DMS53 (cell line): ENCODE results near the gene NAE1.
"Not testable (repeated sequence)": the region's sequence is repeated elsewhere in the genome, so short reads cannot be mapped to it uniquely, and the experiment has no call there.

Experiments used
- DNase-seq: peaks from one replicate; lab custom pipeline; 2025; lab: John Stamatoyannopoulos, UW

The NAE1 gene

DNA sequence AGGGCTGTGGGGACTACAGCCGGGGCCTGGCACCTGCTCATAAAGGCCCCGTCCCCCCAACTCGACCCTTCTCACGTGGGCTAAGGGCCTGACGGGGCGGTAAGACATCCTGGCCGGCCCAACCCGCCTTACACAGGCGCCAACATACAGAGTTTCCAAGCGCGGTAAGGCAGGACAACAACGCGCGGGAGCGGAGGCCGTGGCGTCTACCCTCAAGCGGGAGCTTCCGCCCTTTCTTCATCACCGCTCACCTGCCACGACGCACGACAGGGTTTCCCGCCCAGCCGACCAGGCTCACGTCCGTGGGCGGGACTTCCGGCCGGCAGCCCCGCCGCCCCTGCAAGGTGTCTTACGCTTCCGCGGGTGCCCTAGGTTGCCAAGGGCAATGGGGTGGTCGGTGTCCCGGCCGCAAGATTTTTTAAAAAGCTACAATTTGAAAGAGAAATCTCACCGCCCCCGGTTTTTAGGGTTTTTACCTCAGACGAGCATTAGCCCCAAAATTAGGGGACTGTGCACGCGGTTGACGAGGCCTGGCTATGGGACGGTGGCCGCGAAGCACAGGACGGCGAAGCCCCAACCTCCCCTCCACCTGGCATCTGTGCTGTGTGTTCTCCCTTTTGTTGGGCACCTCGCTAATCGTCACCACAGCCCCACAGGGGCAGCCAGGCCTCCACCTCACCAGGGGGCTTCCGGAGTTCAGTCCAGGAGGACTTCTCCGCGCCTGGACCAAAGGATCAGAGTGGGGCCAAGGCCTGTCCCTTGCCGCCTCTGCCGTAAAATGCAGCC, 29.3 kb downstream of the NAE1 start, which contains the start of gene TERB1:
Gene TERB1 (minus strand): TSS at position 265 of the 786 bp plus-strand sequence. CDS start 4,786 bp downstream, outside the sequence.
- DNase-seq = no peak

DNA sequence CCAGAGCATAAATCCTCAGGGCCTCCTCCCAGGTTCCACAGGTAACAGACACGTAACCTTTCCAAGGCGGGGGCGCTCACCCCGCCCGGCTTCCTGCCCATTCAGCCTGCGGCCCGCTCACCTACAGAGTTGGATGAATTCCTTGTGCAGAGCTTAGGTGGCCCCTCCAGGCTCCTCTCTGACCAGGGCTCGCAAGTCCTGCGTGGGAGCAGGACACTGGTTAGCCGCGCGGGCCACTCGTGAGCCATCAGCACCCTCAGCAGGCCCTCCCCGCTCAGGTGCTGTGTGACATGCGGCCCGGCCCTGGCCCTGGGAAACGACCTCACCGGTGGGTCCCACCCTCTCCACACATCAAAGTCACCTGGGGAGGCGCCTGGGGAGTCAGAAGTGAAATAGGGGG, 29.9 kb downstream of the NAE1 start:
- DNase-seq = no peak

DNA sequence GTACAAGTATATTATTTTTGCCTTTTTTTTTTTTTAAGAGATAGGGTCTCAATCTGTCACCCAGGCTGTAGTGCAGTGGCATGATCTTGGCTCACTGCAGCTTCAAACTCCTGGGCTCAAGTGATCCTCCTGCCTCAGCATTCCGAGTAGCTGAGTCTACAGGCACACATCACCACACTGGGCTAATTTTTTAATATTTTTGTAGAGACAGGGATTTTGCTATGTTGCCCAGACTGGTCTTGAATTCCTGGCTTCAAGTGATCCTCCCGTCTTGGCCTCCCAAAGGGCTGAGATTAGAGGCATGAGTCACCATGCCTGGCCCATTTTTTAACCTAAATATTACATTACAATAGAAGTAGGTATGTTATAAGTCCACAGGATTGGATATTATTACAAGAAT, 32.6 kb downstream of the NAE1 start:
- no peak for DNase-seq

DNA sequence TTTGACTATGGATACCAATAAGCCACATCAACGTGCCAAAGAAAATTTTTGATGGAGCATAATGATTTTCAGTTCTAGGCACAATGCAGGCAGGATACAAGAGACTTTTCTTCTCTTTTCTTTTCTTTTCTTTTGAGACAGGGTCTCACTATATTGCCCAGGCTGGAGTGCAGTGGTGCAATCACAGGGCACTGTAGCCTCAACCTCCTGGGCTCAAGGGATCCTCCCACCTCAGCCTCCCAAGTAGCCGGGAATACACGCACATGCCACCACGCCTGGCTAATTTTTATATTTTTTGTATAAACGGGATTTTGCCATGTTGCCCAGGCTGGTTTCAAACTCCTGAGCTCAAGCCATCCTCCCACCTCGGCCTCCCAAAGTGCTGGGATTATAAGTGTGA, 36.8 kb downstream of the NAE1 start:
- DNase-seq = not testable (repeated sequence)

DNA sequence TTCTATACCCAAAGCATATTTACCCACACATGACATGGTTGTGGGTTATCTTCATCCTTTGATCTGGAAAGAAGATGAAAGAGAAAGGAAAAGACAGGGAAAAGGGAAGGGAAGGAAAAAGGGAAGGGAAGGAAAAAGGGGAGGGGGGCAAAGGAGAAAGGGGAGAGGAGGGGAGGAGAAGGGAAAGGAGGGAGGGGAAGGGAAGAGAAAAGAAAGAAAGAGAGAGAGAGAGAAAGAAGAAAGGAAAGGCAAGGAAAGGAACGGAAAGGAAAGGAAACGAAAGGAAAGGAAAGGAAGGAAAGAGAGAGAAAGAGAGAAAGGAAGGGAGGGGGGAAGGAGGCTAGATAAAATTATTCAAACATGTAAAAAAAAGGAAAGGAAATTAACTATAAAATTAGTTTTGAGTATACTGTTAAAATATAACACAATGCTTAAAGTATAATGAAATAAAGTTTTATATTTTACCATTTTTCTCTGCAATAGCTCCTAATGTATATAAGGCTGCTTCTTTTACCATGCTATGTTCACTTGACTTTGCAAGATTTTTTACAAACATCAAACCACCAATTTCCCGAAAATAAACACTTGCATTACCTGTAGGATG, 40.5 kb downstream of the NAE1 start:
- no peak for DNase-seq

DNA sequence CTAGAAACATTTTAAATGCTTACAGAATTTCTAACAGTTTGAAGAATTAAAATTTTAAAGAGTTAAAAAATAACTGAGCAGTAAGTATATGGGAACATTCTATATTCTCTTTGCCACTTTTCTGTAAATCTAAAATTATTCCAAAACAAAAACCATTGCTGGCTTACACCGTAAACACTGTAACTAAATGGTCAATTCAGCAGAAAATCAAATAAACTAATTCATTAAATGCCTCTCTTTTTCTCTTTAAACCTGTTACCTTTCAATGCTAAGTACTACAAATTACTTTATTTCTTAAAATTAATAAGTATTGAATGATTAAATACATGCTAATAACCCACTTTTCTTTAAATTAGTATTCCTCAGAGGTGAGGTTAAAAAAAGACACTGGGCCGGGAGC, 43.3 kb downstream of the NAE1 start:
- no peak for DNase-seq

DNA sequence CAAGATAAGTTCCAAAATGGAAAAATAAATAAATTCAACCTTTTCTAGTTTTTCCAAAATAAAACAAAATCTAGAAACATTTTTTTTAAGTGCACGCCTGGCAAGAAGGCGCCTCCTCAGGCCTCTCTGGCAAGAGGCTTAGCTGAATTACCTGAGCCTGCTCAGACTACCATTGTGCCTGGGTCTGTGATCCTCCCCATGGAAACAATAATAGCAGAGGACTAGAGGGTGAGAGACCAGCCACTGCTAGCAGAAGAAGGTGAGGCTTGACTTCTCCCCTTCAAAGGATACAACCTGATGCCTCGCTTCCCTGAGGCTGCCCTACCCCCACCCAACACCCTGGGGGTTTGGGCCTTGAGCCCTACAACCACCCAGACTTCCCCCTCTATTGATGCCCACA, 44.2 kb downstream of the NAE1 start:
- no peak for DNase-seq

DNA sequence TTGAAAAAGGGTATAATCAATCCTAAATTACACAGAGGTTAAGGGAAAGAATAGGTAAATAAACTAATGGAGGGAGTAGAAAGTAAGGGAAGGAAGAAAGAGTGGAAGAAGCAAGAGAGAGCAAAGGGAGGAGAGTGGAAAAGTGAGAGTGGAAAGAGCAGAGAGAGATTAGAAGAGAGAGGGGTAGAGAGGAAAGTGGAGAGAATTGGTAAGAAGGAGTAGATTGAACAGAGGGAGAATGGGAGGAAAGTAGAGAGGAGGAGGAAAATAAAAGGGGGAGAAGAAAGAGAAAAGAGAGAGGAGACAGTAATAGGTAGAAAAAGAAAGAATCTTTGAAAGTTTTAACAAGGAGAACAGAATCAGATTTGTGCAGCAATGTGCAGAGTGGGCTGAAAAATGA, 54.3 kb downstream of the NAE1 start:
- DNase-seq = no peak

DNA sequence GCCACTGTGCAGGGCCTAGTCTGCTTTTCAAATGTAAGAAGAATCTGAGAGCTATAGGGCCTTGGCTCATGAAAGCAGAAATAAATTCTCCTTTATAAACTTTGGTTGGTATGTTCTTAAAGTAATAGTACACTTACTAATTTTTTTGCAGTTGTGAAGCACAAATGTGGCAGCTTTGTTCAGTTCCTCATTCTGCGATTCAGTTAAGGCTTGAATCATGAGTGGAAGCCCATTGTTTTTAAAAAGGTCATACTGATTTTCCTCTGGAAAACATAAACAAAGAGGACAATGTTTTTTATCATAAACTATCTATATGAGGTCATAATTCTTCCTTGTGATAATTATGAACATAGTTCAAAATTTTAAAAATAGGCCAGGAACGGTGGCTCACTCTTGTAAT, 55.8 kb downstream of the NAE1 start:
- no peak for DNase-seq

DNA sequence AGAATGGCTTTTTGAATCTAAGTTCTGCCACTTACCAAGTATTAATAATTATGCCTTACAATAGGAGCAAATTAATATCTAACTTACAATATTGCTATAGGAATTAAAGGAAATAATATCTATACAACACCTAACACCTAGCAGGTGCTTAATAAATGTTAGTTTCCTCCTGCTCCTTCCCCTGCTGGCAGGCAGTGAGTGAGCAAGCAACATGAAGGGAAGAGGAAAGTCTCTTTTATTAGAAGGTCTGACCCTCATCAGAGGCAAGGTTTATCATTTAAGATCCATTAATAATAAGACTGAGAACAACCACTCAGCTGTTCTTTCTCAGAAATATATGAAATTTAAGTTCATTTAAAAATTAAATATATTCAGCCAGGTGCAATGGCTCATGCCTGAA, 72.7 kb downstream of the NAE1 start:
- no peak for DNase-seq

DNA sequence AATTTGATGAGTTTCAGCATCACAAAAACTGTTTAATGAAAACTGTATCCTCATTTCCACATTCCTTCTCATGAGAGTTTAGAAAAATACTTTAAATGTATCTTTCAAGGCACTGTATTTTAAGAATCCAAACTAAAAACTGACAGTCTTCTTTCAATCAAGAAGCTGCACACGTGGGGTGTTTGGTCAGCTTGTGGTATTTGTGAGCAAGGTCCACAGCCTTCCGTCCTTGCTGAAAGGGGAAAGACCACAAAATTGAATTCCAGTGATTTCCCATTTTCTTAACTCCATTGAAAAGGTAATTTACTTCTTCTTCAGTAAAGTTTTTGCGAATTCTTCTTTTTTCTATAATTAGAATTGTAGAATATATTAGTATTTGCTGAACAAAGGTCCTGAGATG, 76.0 kb downstream of the NAE1 start:
- DNase-seq = no peak

DNA sequence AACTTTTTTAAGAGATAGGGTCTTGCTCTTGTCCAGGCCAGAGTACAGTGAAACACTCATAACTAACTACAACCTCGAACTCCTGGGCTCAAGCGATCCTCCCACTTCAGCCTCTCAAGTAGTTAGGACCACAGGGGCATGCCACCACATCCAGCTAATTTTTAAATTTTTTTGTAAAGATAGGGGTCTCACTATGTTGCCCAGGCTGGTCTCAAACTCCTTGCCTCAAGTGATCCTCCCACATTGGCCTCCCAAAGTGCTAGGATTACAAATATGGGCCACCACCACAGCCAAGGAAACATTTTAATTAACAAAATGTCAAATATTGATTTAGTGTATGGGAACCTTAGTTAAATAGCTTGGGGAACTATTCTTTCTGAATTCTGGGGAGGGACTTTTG, 76.6 kb downstream of the NAE1 start:
- no peak for DNase-seq

DNA sequence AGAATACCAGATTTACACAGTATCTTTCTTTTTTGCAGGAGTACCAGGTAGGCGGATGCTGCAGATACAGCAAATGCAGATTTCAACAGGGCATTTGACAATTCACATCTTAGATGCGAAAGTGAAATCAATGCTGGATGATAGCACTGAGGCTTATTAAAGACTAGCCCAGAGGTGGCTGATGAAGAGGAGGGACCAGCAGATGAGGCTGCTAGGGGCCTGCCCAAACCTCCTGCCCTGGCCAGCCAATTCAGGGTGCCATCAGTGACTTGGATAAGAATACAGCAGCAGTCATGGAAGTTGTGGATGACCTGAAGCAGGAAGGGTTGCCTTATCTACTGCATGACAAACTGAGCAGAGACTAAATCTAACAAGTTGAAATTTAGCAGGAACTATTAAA, 77.8 kb downstream of the NAE1 start:
- no peak for DNase-seq
